ENCODE data around the gene RGS13.

The RGS13 gene

DNA sequence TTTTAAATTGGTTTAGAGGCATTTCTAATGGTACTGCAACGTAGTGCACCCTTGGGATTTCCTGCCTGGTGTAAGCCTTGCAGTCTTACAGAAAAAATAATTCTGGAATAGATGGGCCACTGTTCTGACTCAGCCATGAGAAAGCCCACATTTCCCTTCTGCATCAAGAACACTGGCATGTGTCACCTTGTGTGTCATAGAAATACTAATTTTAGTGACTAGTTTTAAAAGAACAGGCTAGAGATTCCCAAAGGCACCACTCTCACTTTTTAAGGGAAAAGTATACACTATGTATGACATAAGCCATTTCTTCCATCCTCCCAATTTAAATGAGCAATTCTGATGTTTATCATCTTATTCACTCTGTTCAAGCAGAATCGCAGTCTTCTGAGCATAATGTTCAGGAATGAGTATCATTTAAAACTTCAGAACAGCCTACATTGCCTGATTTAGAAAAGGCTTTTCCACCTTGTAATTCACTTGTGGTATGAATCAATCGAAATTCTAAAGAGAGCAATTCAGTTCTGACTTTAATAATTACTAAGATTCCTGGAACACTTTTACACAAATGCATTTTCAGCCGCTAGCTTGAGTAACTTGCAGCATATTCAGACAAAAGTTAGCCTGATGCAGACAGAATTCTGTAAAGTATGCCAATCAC is 18.8 kb downstream of the RGS13 start:
- TF ChIP-seq, protein P1, sequence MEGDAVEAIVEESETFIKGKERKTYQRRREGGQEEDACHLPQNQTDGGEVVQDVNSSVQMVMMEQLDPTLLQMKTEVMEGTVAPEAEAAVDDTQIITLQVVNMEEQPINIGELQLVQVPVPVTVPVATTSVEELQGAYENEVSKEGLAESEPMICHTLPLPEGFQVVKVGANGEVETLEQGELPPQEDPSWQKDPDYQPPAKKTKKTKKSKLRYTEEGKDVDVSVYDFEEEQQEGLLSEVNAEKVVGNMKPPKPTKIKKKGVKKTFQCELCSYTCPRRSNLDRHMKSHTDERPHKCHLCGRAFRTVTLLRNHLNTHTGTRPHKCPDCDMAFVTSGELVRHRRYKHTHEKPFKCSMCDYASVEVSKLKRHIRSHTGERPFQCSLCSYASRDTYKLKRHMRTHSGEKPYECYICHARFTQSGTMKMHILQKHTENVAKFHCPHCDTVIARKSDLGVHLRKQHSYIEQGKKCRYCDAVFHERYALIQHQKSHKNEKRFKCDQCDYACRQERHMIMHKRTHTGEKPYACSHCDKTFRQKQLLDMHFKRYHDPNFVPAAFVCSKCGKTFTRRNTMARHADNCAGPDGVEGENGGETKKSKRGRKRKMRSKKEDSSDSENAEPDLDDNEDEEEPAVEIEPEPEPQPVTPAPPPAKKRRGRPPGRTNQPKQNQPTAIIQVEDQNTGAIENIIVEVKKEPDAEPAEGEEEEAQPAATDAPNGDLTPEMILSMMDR (conservative IDR thresholded peaks at IDR 0.05): no peak
- no peak for TF ChIP-seq ZFX (IDR thresholded peaks at IDR 0.05)
- no peak overlapping the region for H3K27ac ChIP-seq

DNA sequence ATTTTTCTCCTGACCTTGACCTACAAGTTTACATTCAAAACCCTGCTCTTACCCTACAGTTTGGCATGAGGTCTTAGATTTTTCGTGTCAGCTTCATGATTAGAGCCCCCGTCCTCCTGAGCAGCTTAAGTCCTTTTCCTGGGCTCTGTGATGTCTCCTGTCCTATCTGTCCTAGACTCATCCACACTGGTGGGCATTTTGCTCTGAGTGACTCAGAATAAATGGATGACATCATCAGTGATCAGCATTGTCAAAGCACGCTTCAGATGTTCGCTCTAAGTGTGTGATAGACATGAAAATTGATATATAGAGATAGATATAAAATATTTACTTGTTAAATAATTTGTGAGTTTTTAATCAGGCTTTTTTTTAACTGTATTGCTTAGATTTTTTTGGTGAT is 21.8 kb downstream of the RGS13 start:
- no peak for TF ChIP-seq ZFX (IDR thresholded peaks at IDR 0.05)
- TF ChIP-seq, protein P1 (conservative IDR thresholded peaks at IDR 0.05): no peak
- H3K27ac ChIP-seq: no peak overlapping the region

DNA sequence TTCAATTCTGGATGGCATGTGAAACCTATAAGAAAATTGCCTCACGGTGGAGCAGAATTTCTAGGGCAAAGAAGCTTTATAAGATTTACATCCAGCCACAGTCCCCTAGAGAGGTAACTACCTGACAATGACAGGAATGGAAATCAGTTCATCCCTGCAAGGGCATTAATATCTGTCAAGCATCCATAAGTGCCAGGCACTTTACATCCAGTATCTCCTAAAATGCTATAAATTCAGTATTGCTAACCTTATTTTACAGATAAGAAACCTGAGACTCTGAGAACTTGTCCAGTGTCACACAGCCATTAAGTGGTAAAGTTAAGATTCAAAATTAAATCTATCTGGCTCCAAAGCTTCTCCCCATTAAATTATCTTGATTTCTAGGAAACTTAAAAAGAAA is 22.3 kb downstream of the RGS13 start:
- TF ChIP-seq, protein P1 (conservative IDR thresholded peaks at IDR 0.05): no peak
- TF ChIP-seq ZFX (IDR thresholded peaks at IDR 0.05): no peak

DNA sequence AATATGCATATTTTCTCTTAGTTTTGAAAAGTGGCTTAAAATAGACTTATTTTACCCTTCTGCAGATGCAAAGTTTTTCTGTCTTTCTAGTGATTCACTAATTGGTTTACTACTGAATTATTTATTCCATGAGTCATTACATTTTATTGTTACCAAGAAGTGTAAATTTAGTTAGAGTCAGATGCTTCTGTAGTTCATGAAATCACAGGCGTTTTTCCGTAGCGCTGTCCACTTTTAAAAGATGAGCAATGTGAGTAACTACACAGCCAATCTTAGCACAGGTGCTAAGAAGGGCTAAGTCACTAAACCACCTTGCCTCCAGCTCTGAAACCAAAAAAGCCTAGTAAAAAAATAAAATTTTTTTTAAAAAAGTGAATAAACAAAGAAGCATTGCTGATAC is 24.7 kb downstream of the RGS13 start:
- no peak overlapping the region for H3K27ac ChIP-seq
- TF ChIP-seq ZFX (IDR thresholded peaks at IDR 0.05): no peak

More for the DNA sequence above, 22.3 kb downstream of the RGS13 start:
- H3K27ac ChIP-seq: no peak overlapping the region

DNA sequence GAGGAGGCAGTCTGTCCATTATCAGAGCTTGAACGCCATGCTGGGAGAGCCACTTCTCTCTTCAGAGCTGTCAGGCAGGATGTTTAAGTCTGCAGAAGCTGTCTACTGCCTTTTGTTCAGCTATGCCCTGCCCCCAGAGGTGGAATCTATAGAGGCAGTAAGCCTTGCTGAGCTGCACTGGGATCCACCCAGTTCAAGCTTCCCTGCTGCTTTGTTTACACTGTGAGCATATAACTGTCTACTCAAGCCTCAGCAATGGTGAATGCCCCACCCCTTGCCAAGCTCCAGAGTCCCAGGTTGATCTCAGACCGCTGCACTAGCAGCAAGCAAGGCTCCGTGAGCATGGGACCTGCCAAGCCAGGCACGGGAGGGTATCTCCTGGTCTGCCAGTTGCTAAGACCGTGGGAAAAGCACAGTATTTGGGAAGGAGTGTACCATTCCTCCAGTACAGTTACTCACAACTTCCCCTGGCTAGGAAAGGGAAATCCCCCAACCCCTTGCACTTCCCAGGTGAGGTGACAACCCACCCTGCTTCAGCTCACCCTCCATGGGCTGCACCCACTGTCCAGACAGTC is 32.5 kb downstream of the RGS13 start:
- TF ChIP-seq, protein P1 (conservative IDR thresholded peaks at IDR 0.05): no peak
- no peak for TF ChIP-seq ZFX (IDR thresholded peaks at IDR 0.05)

DNA sequence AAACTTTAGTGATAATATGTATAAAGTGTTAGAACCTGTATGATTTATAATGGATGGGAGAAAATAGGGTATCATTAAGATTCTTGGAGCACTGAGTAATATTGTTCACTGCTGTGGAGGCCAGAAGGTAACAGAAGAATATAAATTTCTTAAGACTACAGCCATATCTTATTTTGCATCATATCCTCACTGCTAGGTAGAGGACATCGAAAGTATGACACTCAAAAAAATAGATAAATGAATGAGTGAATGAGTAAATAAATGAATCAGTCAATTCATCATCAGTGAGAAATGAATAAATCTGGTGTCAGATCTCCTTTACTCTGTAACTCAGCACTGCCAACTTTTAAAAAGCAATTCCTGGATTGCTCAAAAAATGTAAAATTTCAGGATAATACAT is 33.2 kb downstream of the RGS13 start:
- TF ChIP-seq, protein P1 (conservative IDR thresholded peaks at IDR 0.05): no peak
- TF ChIP-seq ZFX (IDR thresholded peaks at IDR 0.05): no peak
- no peak overlapping the region for H3K27ac ChIP-seq

More for the DNA sequence above, 32.5 kb downstream of the RGS13 start:
- H3K27ac ChIP-seq: no peak overlapping the region

DNA sequence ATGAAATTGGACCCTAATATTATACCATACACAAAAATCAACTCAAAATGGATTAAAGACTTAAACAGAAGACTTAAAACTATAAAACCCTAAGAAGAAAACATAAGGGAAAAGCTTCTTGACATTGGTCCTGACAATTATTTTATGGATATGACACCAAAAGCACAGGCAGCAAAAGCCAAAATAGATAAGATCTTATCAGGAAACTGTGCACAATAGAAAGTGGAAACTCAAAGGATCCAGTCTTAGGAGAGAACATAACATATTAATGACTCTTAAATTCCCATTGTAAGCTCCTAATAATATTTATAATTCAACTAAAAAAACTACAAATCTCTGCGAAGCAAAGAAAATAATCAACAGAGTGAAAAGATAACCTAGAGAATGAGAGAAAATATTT is 39.8 kb downstream of the RGS13 start:
- TF ChIP-seq, protein P1 (conservative IDR thresholded peaks at IDR 0.05): no peak
- no peak for TF ChIP-seq ZFX (IDR thresholded peaks at IDR 0.05)

DNA sequence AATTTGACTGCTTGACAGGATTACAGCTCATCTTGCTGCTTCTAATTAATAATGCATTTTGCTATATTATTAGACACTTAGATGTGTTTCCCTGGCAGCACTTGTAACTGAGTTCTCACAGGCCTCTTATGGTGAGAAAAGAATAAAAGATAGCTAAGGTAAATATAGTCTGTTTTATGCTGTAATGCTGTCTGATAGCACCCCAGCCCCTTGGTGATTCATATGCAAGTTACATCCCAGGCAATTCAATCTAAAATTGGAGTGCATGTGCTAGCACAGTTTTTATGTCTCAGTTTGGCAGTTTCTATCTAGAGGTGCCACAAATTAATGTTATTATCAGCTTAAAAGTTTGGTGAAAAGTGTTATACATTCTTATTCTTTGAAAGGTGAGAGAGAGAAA is 42.2 kb downstream of the RGS13 start:
- no peak for TF ChIP-seq ZFX (IDR thresholded peaks at IDR 0.05)
- TF ChIP-seq, protein P1 (conservative IDR thresholded peaks at IDR 0.05): no peak
- H3K27ac ChIP-seq: no peak overlapping the region

More for the DNA sequence above, 39.8 kb downstream of the RGS13 start:
- no peak overlapping the region for H3K27ac ChIP-seq
